ENCODE results near the gene TTLL8. TPM values are rescaled to one million over a fixed set of nuclear protein-coding genes. Genes with fewer than 3 reads are reported as not detected.
"Not testable (repeated sequence)": the region's sequence is repeated elsewhere in the genome, so short reads cannot be mapped to it uniquely, and the experiment has no call there.

TTLL8 gene
- total and polyA plus RNA-seq, 2 experiments from 2014 or later, result not detected

GRCh38 chr22:50088096-50088495 is 30.0 kb upstream of the TTLL8 start:
- H3K27me3 ChIP-seq, result no peaks in the 10 kb centered on the region
- peaks cover 34% of the 10 kb centered on the region for H3K4me1 ChIP-seq (ENCODE audit: insufficient read depth)
- no peak overlapping the region for H3K4me3 ChIP-seq
- 97% methylated on average over 10 of the region's 12 CpGs for WGBS (ENCODE audit: low lambda C conversion rate, missing lambda C conversion rate)
- no peak overlapping the region for H3K27ac ChIP-seq
- H3K36me3 ChIP-seq (replicated peaks; ENCODE audit: insufficient read depth, low read depth), result no peaks in the 10 kb centered on the region
- H3K4me2 ChIP-seq, result no peak overlapping the region
- H3K79me2 ChIP-seq, result no peaks in the 10 kb centered on the region
- no peaks in the 10 kb centered on the region for H3K9me3 ChIP-seq (ENCODE audit: low read depth)
- no peaks in the 10 kb centered on the region for H3K9me2 ChIP-seq (replicated peaks; ENCODE audit: insufficient read depth)
- TF ChIP-seq EZH2phosphoT487 (IDR thresholded peaks at IDR 0.05; ENCODE audit: low read depth, severe bottlenecking, unreplicated experiment), result no peak
- TF ChIP-seq CTCF (IDR thresholded peaks at IDR 0.05; ENCODE audit: poor library complexity), result no peak
- TF ChIP-seq EZH2 (IDR thresholded peaks at IDR 0.05; ENCODE audit: borderline replicate concordance), result no peak
- no peak overlapping the region for H2AFZ ChIP-seq
- no peaks in the 10 kb centered on the region for H4K20me1 ChIP-seq (ENCODE audit: insufficient read depth, poor library complexity, severe bottlenecking)
- no peak for DNase-seq (ENCODE audit: low spot score)

- 99% methylated on average over 12 of the region's 12 CpGs for WGBS (ENCODE audit: low lambda C conversion rate, missing lambda C conversion rate)
- Histone ChIP-seq H3K79me2 (no peaks in the 10 kb centered on the region), H3K4me2 (no peak overlapping the region), H3K27me3 (no peaks in the 10 kb centered on the region), H4K20me1 (ENCODE audit: insufficient read depth, poor library complexity, severe bottlenecking) (no peaks in the 10 kb centered on the region), H3K4me1 (ENCODE audit: insufficient read depth) (peaks cover 38% of the 10 kb centered on the region), H3K36me3 (replicated peaks; ENCODE audit: insufficient read depth, low read depth) (no peaks in the 10 kb centered on the region), H3K4me3 (no peak overlapping the region), H2AFZ (no peak overlapping the region), H3K9me2 (replicated peaks; ENCODE audit: insufficient read depth) (no peaks in the 10 kb centered on the region), H3K27ac (no peak overlapping the region), H3K9me3 (ENCODE audit: low read depth) (no peaks in the 10 kb centered on the region)
- TF ChIP-seq EZH2phosphoT487 (IDR thresholded peaks at IDR 0.05; ENCODE audit: low read depth, severe bottlenecking, unreplicated experiment), result no peak
- TF ChIP-seq CTCF (IDR thresholded peaks at IDR 0.05; ENCODE audit: poor library complexity), result no peak
- no peak for TF ChIP-seq EZH2 (IDR thresholded peaks at IDR 0.05; ENCODE audit: borderline replicate concordance)
- no peak for DNase-seq (ENCODE audit: low spot score)
These were observed 29.5 kb upstream of the TTLL8 start for GRCh38 chr22:50087646-50088045.

GRCh38 chr22:50086975-50087374 is 28.9 kb upstream of the TTLL8 start:
- not testable (repeated sequence) for DNase-seq (ENCODE audit: low spot score); H3K4me2 ChIP-seq; H3K9me2 ChIP-seq (replicated peaks; ENCODE audit: insufficient read depth); H3K27me3 ChIP-seq; H3K27ac ChIP-seq; H4K20me1 ChIP-seq (ENCODE audit: insufficient read depth, poor library complexity, severe bottlenecking); H3K4me3 ChIP-seq; H2AFZ ChIP-seq; H3K79me2 ChIP-seq; H3K9me3 ChIP-seq (ENCODE audit: low read depth); H3K36me3 ChIP-seq (replicated peaks; ENCODE audit: insufficient read depth, low read depth)
- WGBS (ENCODE audit: low lambda C conversion rate, missing lambda C conversion rate), result 70% methylated on average over 4 of the region's 4 CpGs
- peaks cover 42% of the 10 kb centered on the region for H3K4me1 ChIP-seq (ENCODE audit: insufficient read depth)

- DNase-seq (ENCODE audit: low spot score), result no peak
- Histone ChIP-seq H2AFZ (no peak overlapping the region), H3K9me2 (replicated peaks; ENCODE audit: insufficient read depth) (no peaks in the 10 kb centered on the region), H3K4me3 (no peak overlapping the region), H3K27me3 (no peaks in the 10 kb centered on the region), H3K36me3 (replicated peaks; ENCODE audit: insufficient read depth, low read depth) (no peaks in the 10 kb centered on the region), H3K4me1 (ENCODE audit: insufficient read depth) (peaks cover 42% of the 10 kb centered on the region), H3K79me2 (no peaks in the 10 kb centered on the region), H3K27ac (no peak overlapping the region), H4K20me1 (ENCODE audit: insufficient read depth, poor library complexity, severe bottlenecking) (no peaks in the 10 kb centered on the region), H3K9me3 (ENCODE audit: low read depth) (no peaks in the 10 kb centered on the region), H3K4me2 (no peak overlapping the region)
- no peak for TF ChIP-seq EZH2phosphoT487 (IDR thresholded peaks at IDR 0.05; ENCODE audit: low read depth, severe bottlenecking, unreplicated experiment)
- no peak for TF ChIP-seq EZH2 (IDR thresholded peaks at IDR 0.05; ENCODE audit: borderline replicate concordance)
- TF ChIP-seq CTCF (IDR thresholded peaks at IDR 0.05; ENCODE audit: poor library complexity), result no peak
- WGBS (ENCODE audit: low lambda C conversion rate, missing lambda C conversion rate), result 48% methylated on average over 5 of the region's 5 CpGs
These were observed 28.4 kb upstream of the TTLL8 start for GRCh38 chr22:50086526-50086925.
